ENCODE results near the gene CFAP20DC. TPM values are rescaled to one million over a fixed set of nuclear protein-coding genes. Genes with fewer than 3 reads are reported as not detected.

The CFAP20DC gene
- total RNA-seq, 1 experiment from 2014 or later = 1.1 TPM

- Mint-ChIP-seq H3K27ac (ENCODE audit: low read depth, unreplicated experiment) (no peak overlapping the region), H3K36me3 (ENCODE audit: insufficient read depth, unreplicated experiment) (no peaks in the 10 kb centered on the region), H3K9me3 (ENCODE audit: unreplicated experiment) (no peaks in the 10 kb centered on the region), H3K4me1 (ENCODE audit: insufficient read depth, unreplicated experiment) (peaks cover 6% of the 10 kb centered on the region), H3K27me3 (ENCODE audit: insufficient read depth, unreplicated experiment) (no peaks in the 10 kb centered on the region), H3K4me3 (ENCODE audit: unreplicated experiment) (no peak overlapping the region)
- ChIA-PET POLR2A (no interaction called here), CTCF (interaction anchor here (1.6 kb wide), 1 partner anchor 140 kb away, joined by 4 read pairs; no protein-coding TSS in a partner anchor)
- no TSS peak for BruUV-seq (replicated peaks)
- no peak for DNase-seq (ENCODE audit: unreplicated experiment)
- TF ChIP-seq, protein P1, sequence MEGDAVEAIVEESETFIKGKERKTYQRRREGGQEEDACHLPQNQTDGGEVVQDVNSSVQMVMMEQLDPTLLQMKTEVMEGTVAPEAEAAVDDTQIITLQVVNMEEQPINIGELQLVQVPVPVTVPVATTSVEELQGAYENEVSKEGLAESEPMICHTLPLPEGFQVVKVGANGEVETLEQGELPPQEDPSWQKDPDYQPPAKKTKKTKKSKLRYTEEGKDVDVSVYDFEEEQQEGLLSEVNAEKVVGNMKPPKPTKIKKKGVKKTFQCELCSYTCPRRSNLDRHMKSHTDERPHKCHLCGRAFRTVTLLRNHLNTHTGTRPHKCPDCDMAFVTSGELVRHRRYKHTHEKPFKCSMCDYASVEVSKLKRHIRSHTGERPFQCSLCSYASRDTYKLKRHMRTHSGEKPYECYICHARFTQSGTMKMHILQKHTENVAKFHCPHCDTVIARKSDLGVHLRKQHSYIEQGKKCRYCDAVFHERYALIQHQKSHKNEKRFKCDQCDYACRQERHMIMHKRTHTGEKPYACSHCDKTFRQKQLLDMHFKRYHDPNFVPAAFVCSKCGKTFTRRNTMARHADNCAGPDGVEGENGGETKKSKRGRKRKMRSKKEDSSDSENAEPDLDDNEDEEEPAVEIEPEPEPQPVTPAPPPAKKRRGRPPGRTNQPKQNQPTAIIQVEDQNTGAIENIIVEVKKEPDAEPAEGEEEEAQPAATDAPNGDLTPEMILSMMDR (IDR thresholded peaks at IDR 0.05; ENCODE audit: unreplicated experiment) = no peak
- intact Hi-C loops (cut with micrococcal nuclease) = no loop called here
These were observed 85.8 kb downstream of the CFAP20DC start for GRCh38 chr3:58963928-58964503.

DNA sequence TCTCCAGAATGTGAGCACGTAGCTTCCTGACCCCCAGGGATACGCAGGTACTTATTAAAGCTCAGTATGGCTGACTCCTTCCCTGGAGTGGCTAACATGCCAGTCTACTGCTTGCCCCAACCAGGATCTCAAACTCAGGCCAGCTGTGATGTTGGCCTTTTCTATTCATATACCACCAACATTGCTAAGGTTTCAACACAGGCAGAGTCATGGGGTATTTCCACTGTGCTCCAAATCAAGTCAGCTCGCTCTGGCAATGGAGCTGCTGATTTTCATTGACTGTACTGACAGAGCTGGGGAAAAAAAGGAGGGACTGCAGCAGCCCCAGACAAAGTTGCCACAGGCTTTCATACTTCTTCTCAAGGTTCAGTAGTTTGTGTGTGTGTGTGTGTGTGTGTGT, 87.0 kb downstream of the CFAP20DC start:
- TF ChIP-seq, protein P1 (IDR thresholded peaks at IDR 0.05; ENCODE audit: unreplicated experiment) = no peak
- BruUV-seq (replicated peaks) = no TSS peak
- Mint-ChIP-seq H3K4me1 (ENCODE audit: insufficient read depth, unreplicated experiment) (peaks cover 6% of the 10 kb centered on the region), H3K27me3 (ENCODE audit: insufficient read depth, unreplicated experiment) (no peaks in the 10 kb centered on the region), H3K27ac (ENCODE audit: low read depth, unreplicated experiment) (no peak overlapping the region), H3K36me3 (ENCODE audit: insufficient read depth, unreplicated experiment) (no peaks in the 10 kb centered on the region), H3K4me3 (ENCODE audit: unreplicated experiment) (no peak overlapping the region), H3K9me3 (ENCODE audit: unreplicated experiment) (no peaks in the 10 kb centered on the region)
- CTCF ChIA-PET = interaction anchor here (0.9 kb wide), 1 partner anchor 160 kb away, joined by 3 read pairs; no protein-coding TSS in a partner anchor
- no peak for DNase-seq (ENCODE audit: unreplicated experiment)
- intact Hi-C loops (cut with micrococcal nuclease) = no loop called here
- POLR2A ChIA-PET = no interaction called here

DNA sequence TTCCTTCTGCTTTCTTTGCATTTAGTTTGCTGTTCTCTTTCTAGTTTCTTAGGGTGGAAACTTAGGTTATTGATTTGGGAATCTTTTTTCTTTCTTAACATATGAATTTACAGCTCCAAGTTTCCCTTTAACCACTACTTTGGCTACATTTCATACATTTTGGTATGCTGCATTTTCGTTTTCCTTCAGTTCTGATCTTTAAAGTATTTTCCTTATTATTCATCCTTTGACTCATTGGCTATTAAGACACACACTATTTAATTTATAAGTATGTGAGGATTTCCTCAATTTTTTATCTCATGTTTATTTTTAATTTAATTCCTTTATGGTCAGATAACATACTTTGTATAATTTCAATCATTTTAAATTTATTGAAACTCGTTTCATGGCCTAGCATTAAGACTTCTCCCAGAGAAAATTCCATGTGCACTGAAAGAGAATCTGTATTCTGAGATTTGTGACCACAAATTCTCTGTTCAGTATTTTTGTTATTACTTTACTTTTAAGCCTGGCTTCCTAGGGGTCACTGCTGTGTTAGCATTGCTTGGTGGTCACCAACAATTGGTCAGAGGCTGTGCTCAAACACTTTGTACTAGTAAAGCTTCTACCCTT, 87.7 kb downstream of the CFAP20DC start:
- no peak for DNase-seq (ENCODE audit: unreplicated experiment)
- Mint-ChIP-seq H3K4me3 (ENCODE audit: unreplicated experiment) (no peak overlapping the region), H3K27me3 (ENCODE audit: insufficient read depth, unreplicated experiment) (no peaks in the 10 kb centered on the region), H3K36me3 (ENCODE audit: insufficient read depth, unreplicated experiment) (no peaks in the 10 kb centered on the region), H3K4me1 (ENCODE audit: insufficient read depth, unreplicated experiment) (peaks cover 6% of the 10 kb centered on the region), H3K9me3 (ENCODE audit: unreplicated experiment) (no peaks in the 10 kb centered on the region), H3K27ac (ENCODE audit: low read depth, unreplicated experiment) (no peak overlapping the region)
- BruUV-seq (replicated peaks) = no TSS peak
- POLR2A ChIA-PET = no interaction called here
- CTCF ChIA-PET = interaction anchor here (0.9 kb wide), 1 partner anchor 59 kb away, joined by 3 read pairs; no protein-coding TSS in a partner anchor
- intact Hi-C loops (cut with micrococcal nuclease) = no loop called here
- TF ChIP-seq, protein P1 (IDR thresholded peaks at IDR 0.05; ENCODE audit: unreplicated experiment) = no peak

DNA sequence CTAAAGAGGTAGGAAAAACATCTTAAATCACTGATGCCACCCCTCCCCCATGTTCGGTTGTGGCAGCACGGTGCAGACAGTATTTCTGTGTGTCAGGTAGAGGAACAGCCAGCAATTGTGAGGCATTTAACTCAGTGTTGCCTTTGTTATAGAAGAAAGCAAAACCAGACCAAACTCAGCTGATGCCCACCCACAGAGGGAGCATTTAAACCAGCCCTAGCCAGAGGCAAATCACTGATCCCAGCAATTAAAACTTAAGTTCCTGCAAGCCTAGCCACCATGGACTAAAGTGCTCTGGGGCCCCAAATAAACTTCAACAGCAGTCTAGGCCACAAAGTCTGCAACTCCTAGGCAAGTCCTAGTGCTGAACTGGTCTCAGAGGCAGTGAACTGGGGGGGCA, 94.5 kb downstream of the CFAP20DC start:
- BruUV-seq (replicated peaks) = no TSS peak
- no peak for DNase-seq (ENCODE audit: unreplicated experiment)
- H3K9me3 Mint-ChIP-seq (ENCODE audit: unreplicated experiment) = no peaks in the 10 kb centered on the region
- POLR2A ChIA-PET = no interaction called here
- intact Hi-C loops (cut with micrococcal nuclease) = no loop called here
- TF ChIP-seq, protein P1 (IDR thresholded peaks at IDR 0.05; ENCODE audit: unreplicated experiment) = no peak
- CTCF ChIA-PET = no interaction called here
- no peaks in the 10 kb centered on the region for H3K27me3 Mint-ChIP-seq (ENCODE audit: insufficient read depth, unreplicated experiment)
- H3K36me3 Mint-ChIP-seq (ENCODE audit: insufficient read depth, unreplicated experiment) = no peaks in the 10 kb centered on the region
- H3K27ac Mint-ChIP-seq (ENCODE audit: low read depth, unreplicated experiment) = no peak overlapping the region
- H3K4me3 Mint-ChIP-seq (ENCODE audit: unreplicated experiment) = no peak overlapping the region
- H3K4me1 Mint-ChIP-seq (ENCODE audit: insufficient read depth, unreplicated experiment) = no peaks in the 10 kb centered on the region

All from MCF 10A (cell line).